ENCODE data around the gene RAB33A. TPM values are rescaled to one million over a fixed set of nuclear protein-coding genes. Genes with fewer than 3 reads are reported as not detected.
"Not testable (repeated sequence)": the region's sequence is repeated elsewhere in the genome, so short reads cannot be mapped to it uniquely, and the experiment has no call there.

Gene RAB33A
- total RNA-seq, 8 experiments from 2014 or later = 0.85 to 36.8 (median 26.7) TPM; not detected in 2

DNA sequence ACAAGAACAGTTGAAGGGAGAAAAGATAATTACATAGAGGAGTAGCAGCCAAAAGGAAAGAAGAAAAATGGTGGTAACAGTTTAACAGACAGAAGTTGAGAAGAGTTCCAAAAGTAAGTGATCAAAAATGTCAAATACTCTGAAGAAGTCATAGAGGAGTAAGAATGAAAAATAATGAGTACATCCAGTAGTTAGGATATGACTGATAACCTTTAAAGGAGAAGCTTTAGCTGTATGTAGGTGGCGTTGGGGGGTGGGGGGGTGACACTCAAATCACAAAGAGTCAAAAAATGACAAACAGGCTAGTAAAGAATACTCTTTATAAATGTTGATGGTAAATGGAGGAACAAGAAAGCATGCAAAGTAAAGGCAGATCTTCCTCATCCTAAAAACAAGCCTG, 40.6 kb downstream of the RAB33A start:
- no peak for ATAC-seq (replicated peaks in 6 of 8)
- no peaks in the 10 kb centered on the region for H3K4me1 ChIP-seq (replicated peaks in 1 of 2)
- H3K4me3 ChIP-seq = no peak overlapping the region
- no peak overlapping the region for H3K27ac ChIP-seq
- in situ Hi-C loops (cut with MboI; ENCODE audit: low pct_unique_long_range_greater_than_20kb in 2 of 9, low sequenced_read_pairs in 9 of 9, unreplicated experiment in 9 of 9) = no loop called here
- 43 to 100% (median 80%) methylated on average over 1 of the region's 1 CpG; no CpG with 5 or more reads in 5 of the 10 experiments for WGBS, 10 experiments

DNA sequence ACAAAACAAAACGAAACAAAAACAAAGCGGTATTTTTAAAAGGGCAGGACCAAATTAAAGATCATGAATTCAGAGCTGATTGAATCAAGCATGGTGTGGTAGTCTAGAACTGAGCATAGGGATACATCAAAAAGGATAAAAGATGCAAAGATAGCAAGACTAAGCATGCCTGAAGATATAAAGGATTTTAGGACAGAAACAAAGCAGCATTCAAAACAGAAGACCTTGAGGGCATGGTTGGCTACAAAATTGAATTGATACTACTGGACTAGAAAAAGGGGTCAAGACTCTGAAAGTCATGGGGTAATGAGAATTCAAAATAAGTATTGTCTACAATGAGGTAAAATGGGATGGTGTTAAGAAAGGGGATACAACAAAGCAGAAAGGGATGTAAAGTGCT, 41.6 kb downstream of the RAB33A start:
- in situ Hi-C loops (cut with MboI; ENCODE audit: low pct_unique_long_range_greater_than_20kb in 2 of 9, low sequenced_read_pairs in 9 of 9, unreplicated experiment in 9 of 9) = no loop called here
- no peak for ATAC-seq (replicated peaks in 6 of 8)
- no peak overlapping the region for H3K27ac ChIP-seq
- H3K4me1 ChIP-seq (replicated peaks in 1 of 2) = no peaks in the 10 kb centered on the region
- no peak overlapping the region for H3K4me3 ChIP-seq
- 62 to 100% (median 100%) methylated on average over 2 of the region's 2 CpGs; no CpG with 5 or more reads in 6 of the 10 experiments for WGBS, 10 experiments

DNA sequence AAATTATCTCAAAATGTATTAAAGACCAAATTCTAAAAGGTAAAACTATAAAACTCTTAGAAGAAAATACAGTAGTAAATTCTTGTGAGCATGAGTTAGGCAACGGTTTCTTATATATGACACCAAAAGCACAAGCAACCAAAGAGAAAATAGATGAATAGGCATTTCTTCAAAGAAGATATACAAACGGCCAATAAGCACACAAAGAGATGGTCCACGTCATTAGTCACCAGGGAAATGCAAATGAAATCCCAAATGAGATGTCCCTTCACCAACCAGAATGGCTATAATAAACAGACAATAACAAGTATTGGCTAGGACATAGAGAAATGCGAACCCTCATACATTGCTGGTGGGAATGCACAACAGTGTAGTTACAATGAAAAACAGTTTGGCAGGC, 44.6 kb downstream of the RAB33A start:
- Histone ChIP-seq H3K27ac (no peak overlapping the region), H3K4me1 (replicated peaks in 1 of 2) (no peaks in the 10 kb centered on the region), H3K4me3 (no peak overlapping the region)
- 20 to 100% (median 73%) methylated on average over 1 to 3 of the region's 4 CpGs; no CpG with 5 or more reads in 4 of the 10 experiments for WGBS, 10 experiments
- ATAC-seq (replicated peaks in 6 of 8) = peak in 1 of 8 experiments; percentile 47
- in situ Hi-C loops (cut with MboI; ENCODE audit: low pct_unique_long_range_greater_than_20kb in 2 of 9, low sequenced_read_pairs in 9 of 9, unreplicated experiment in 9 of 9) = no loop called here

DNA sequence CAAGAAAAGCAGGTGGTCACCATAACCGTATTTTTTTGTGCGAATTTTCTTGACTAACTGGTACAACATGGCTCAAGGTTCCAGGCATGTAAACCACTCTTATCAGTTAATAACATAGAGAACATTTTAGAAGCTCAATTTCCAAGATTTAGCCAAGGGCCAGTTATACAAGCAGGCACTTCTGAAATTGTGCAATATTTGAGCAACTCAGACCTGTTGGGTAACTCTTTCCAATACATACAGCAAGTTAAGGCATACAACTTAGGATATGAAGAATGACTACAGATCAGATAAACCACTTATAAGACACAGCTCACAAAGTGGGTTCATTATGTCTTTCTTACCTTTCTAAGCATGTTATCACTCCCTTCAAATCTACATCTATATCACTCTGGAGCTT, 53.0 kb downstream of the RAB33A start:
- in situ Hi-C loops (cut with MboI; ENCODE audit: low pct_unique_long_range_greater_than_20kb in 2 of 9, low sequenced_read_pairs in 9 of 9, unreplicated experiment in 9 of 9) = no loop called here
- Histone ChIP-seq H3K4me1 (replicated peaks in 1 of 2) (no peaks in the 10 kb centered on the region), H3K4me3 (no peak overlapping the region), H3K27ac (no peak overlapping the region)
- no peak for ATAC-seq (replicated peaks in 6 of 8)
- 40 to 100% methylated on average over 1 to 2 of the region's 2 CpGs; no CpG with 5 or more reads in 8 of the 10 experiments for WGBS, 10 experiments

DNA sequence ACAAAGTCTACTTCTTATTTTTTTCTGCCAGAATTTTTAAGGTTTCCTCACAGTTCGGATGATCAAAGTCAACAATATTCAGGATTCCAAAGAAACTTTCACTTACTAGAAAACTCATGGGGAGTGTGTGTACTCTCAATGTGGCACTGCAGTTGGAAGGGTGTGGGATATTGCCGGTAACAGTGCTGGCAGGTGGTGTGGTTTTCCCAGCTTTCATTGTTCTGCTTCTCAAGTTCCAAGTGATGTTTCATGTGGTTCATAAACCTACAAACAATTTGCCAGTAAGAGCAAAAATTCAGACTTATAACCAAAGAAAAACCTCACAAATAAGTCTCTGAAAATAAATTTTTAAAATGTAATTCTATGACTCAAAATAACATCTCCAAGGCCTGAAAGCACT, 57.1 kb downstream of the RAB33A start:
- Histone ChIP-seq H3K27ac (no peak overlapping the region), H3K4me1 (replicated peaks in 1 of 2) (no peaks in the 10 kb centered on the region), H3K4me3 (no peak overlapping the region)
- ATAC-seq (replicated peaks in 6 of 8) = no peak
- in situ Hi-C loops (cut with MboI; ENCODE audit: low pct_unique_long_range_greater_than_20kb in 2 of 9, low sequenced_read_pairs in 9 of 9, unreplicated experiment in 9 of 9) = no loop called here
- 61 to 100% (median 79%) methylated on average over 1 to 2 of the region's 2 CpGs; no CpG with 5 or more reads in 6 of the 10 experiments for WGBS, 10 experiments

DNA sequence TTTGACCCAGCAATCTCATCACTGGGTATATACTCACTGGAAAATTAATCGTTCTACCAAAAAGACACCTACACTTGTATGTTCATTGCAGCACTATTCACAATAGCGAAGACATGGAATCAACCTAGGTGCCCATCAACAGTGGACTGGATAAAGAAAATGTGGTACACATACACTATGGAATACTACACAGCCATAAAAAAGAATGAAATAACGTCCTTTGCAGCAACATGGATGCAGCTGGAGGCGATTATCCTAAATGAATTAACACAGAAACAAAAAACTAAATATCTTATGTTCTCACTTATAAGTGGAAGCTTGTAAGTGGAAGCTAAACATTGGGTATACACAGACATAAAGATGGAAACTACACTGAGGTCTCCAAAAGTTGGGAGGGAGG, 59.4 kb downstream of the RAB33A start:
- ATAC-seq (replicated peaks in 6 of 8); in situ Hi-C loops (cut with MboI; ENCODE audit: low pct_unique_long_range_greater_than_20kb in 2 of 9, low sequenced_read_pairs in 9 of 9, unreplicated experiment in 9 of 9); H3K4me3 ChIP-seq; H3K4me1 ChIP-seq (replicated peaks in 1 of 2); H3K27ac ChIP-seq: not testable (repeated sequence)
- WGBS, 10 experiments = 35 to 100% (median 100%) methylated on average over 1 to 4 of the region's 4 CpGs; no CpG with 5 or more reads in 3 of the 10 experiments

Other genes with a start within 250 kb of the RAB33A start
- gene BCORL1, start 189.3 kb upstream of the RAB33A start, total RNA-seq = 10 to 100 TPM in 1 of 8 experiments, 1 to 10 TPM in 7; 1.7 to 13.3 (median 5.9) TPM
- 10 to 100 TPM in 1 of 8 experiments, 1 to 10 TPM in 7; 1.4 to 11.4 (median 4.3) TPM for gene ELF4, start 61.5 kb upstream of the RAB33A start, total RNA-seq
- 10 to 100 TPM; 14.0 to 54.8 (median 18.0) TPM for gene AIFM1, start 6.1 kb upstream of the RAB33A start, total RNA-seq
- gene ZNF280C, start 96.9 kb downstream of the RAB33A start, total RNA-seq = 10 to 100 TPM in 5 of 8 experiments, 1 to 10 TPM in 3; 3.1 to 15.9 (median 10.5) TPM
- gene SLC25A14, start 168.0 kb downstream of the RAB33A start, total RNA-seq = 10 to 100 TPM; 12.9 to 28.7 (median 19.6) TPM
- gene GPR119, start 213.7 kb downstream of the RAB33A start, total RNA-seq = not detected
- 10 to 100 TPM; 25.3 to 34.2 (median 27.8) TPM for gene RBMX2, start 230.0 kb downstream of the RAB33A start, total RNA-seq

Measured in motor neuron (in vitro differentiated cells).